ENCODE measurements around the gene TH. TPM values are rescaled to one million over a fixed set of nuclear protein-coding genes. Genes with fewer than 3 reads are reported as not detected.

Gene TH
- polyA plus RNA-seq, 3 donors, result 0.74 to 1.3 (median 0.97) TPM

- DNase-seq (ENCODE audit: low read depth in 3 of 3, low spot score in 2 of 3), result no peak
These were observed 8.1 kb downstream of the TH start for GRCh38 chr11:2163428-2163978.

- no peak for DNase-seq (ENCODE audit: low read depth in 3 of 3, low spot score in 2 of 3)
These were observed 10.8 kb downstream of the TH start, which contains the start of gene INS for GRCh38 chr11:2160736-2161259. TSS of gene INS (minus strand) at chr11:2161209. CDS start at chr11:2160971, 238 bp downstream.

GRCh38 chr11:2159536-2160413, 11.8 kb downstream of the TH start:
- DNase-seq (ENCODE audit: low read depth in 3 of 3, low spot score in 2 of 3), result no peak

GRCh38 chr11:2158966-2159365, 12.6 kb downstream of the TH start:
- DNase-seq (ENCODE audit: low read depth in 3 of 3, low spot score in 2 of 3), result no peak

- no peak for DNase-seq (ENCODE audit: low read depth in 3 of 3, low spot score in 2 of 3)
These were observed 13.3 kb downstream of the TH start for GRCh38 chr11:2158296-2158737.

- DNase-seq (ENCODE audit: low read depth in 3 of 3, low spot score in 2 of 3), result no peak
These were observed 14.1 kb downstream of the TH start for GRCh38 chr11:2157294-2158040.

- DNase-seq (ENCODE audit: low read depth in 3 of 3, low spot score in 2 of 3), result no peak
These were observed 15.0 kb downstream of the TH start for GRCh38 chr11:2156416-2157182.

- DNase-seq (ENCODE audit: low read depth in 3 of 3, low spot score in 2 of 3), result no peak
These were observed 16.1 kb downstream of the TH start for GRCh38 chr11:2155511-2155910.

GRCh38 chr11:2154889-2155288, 16.7 kb downstream of the TH start:
- DNase-seq (ENCODE audit: low read depth in 3 of 3, low spot score in 2 of 3), result no peak

GRCh38 chr11:2154195-2154585, 17.4 kb downstream of the TH start:
- no peak for DNase-seq (ENCODE audit: low read depth in 3 of 3, low spot score in 2 of 3)

- no peak for DNase-seq (ENCODE audit: low read depth in 3 of 3, low spot score in 2 of 3)
These were observed 17.9 kb downstream of the TH start for GRCh38 chr11:2153581-2154194.

GRCh38 chr11:2151500-2152257, 19.9 kb downstream of the TH start:
- DNase-seq (ENCODE audit: low read depth in 3 of 3, low spot score in 2 of 3), result no peak

GRCh38 chr11:2149864-2150847, 21.5 kb downstream of the TH start:
- DNase-seq (ENCODE audit: low read depth in 3 of 3, low spot score in 2 of 3), result no peak

- DNase-seq (ENCODE audit: low read depth in 3 of 3, low spot score in 2 of 3), result no peak
These were observed 22.2 kb downstream of the TH start for GRCh38 chr11:2149460-2149859.

- no peak for DNase-seq (ENCODE audit: low read depth in 3 of 3, low spot score in 2 of 3)
These were observed 23.0 kb downstream of the TH start for GRCh38 chr11:2148595-2148994.

- DNase-seq (ENCODE audit: low read depth in 3 of 3, low spot score in 2 of 3), result no peak
These were observed 24.2 kb downstream of the TH start for GRCh38 chr11:2147391-2147790.

GRCh38 chr11:2146051-2146450, 25.6 kb downstream of the TH start:
- no peak for DNase-seq (ENCODE audit: low read depth in 3 of 3, low spot score in 2 of 3)

Data from right renal cortex interstitium (tissue), 3 donors.